Esophagus squamous epithelium (tissue), 5 donors: ENCODE data around the gene SPCS3. TPM values are rescaled to one million over a fixed set of nuclear protein-coding genes. Genes with fewer than 3 reads are reported as not detected.
"Not testable (repeated sequence)": the region's sequence is repeated elsewhere in the genome, so short reads cannot be mapped to it uniquely, and the experiment has no call there.

Experiments
- DNase-seq: peaks from one replicate; lab custom pipeline; 2025; lab: John Stamatoyannopoulos, UW
- H3K27ac ChIP-seq, 4 donors: fragments of 200-600 bp; sonication (generic); one replicate each; pipeline ENCODE4 v1.5.1; 2016 to 2019; ENCODE audit warnings: mild to moderate bottlenecking in 1 of 4
- H3K27me3 ChIP-seq, 4 donors: fragments of 200-600 bp; sonication (generic); 1 replicate in 3 of 4; 2 replicates in 1 of 4; pipeline versions ENCODE4 v1.5.1 to v1.6.0; 2017 to 2021; ENCODE audit warnings: antibody characterized with exemption in 1 of 4
- H3K36me3 ChIP-seq, 3 donors: fragments of 200-600 bp; sonication (generic); one replicate each; pipeline ENCODE4 v1.5.1; 2016 to 2019
- H3K4me1 ChIP-seq, 3 donors: fragments of 200-600 bp; sonication (generic); one replicate each; pipeline ENCODE4 v1.5.1; 2017 to 2019
- H3K4me3 ChIP-seq, 4 donors: fragments of 200-600 bp; sonication (generic); 1 replicate in 3 of 4; 2 replicates in 1 of 4; pipeline ENCODE4 v1.5.1; 2016 to 2019; ENCODE audit warnings: mild to moderate bottlenecking in 2 of 4, moderate library complexity in 1 of 4
- H3K9me3 ChIP-seq, 3 donors: fragments of 200-600 bp; sonication (generic); one replicate each; pipeline ENCODE4 v1.5.1; 2016 to 2019
- POLR2A ChIP-seq, 4 donors: fragments of 450-650 bp; IDR thresholded peaks; one replicate each; pipeline ENCODE4 v1.6.1; 2017; ENCODE audit warnings: antibody characterized with exemption in 4 of 4, mild to moderate bottlenecking in 4 of 4, moderate library complexity in 3 of 4
- WGBS, 2 donors: methylation state at CpG; one replicate each; pipeline ENCODE4 v1.1.5; 2018; 5-methylcytosine and 5-hydroxymethylcytosine counted together
- intact Hi-C: fragments of 100-400 bp; cut with DNase I; formaldehyde crosslinking; loops from one replicate; pipeline ENCODE4 v1.15.0; 2022
- total RNA-seq, 4 donors: library from RNA; depleted of rRNA; stranded (reverse); fragments of >200 nt; gene quantifications; one replicate each; pipeline ENCODE4 v1.1.0, GENCODE V29; 2016
- TF ChIP-seq, protein P1 (sequence below), 6 experiments: fragments of 450-650 bp in 4 of 6; fragments of 200-600 bp in 2 of 6; sonication (generic) in 2 of 6; IDR thresholded peaks; one replicate each; pipeline ENCODE4 v1.5.1; 2016 to 2019; ENCODE audit warnings: antibody characterized with exemption in 6 of 6, mild to moderate bottlenecking in 4 of 6, moderate library complexity in 4 of 6
- donor health status: DM: yes; HTN: yes; CAD: no.

The SPCS3 gene
- total RNA-seq, 4 donors from 2014 or later, result 48.7 to 61.8 (median 54.3) TPM

DNA sequence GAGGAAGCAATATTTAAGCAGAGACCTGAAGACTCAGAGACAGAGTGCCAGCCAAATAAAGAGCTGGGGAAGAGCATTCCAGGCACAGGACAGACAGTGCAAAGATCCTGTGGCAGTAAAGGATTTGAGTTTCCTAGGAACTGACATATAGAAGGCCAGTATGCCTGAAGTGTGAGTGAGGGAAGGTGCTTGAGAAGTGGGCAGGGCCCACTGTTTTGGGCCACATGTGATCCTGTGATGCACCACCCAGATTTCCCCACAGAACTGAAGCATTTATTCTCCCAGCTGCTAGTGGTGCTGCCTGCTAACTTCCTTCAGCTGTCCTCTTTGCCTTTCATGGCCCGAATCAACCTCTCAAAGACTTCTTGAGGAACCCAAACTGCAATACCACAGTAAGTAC lies 26.8 kb upstream of the SPCS3 start:
- TF ChIP-seq POLR2A (IDR thresholded peaks at IDR 0.05), result no peak
- TF ChIP-seq, protein P1, sequence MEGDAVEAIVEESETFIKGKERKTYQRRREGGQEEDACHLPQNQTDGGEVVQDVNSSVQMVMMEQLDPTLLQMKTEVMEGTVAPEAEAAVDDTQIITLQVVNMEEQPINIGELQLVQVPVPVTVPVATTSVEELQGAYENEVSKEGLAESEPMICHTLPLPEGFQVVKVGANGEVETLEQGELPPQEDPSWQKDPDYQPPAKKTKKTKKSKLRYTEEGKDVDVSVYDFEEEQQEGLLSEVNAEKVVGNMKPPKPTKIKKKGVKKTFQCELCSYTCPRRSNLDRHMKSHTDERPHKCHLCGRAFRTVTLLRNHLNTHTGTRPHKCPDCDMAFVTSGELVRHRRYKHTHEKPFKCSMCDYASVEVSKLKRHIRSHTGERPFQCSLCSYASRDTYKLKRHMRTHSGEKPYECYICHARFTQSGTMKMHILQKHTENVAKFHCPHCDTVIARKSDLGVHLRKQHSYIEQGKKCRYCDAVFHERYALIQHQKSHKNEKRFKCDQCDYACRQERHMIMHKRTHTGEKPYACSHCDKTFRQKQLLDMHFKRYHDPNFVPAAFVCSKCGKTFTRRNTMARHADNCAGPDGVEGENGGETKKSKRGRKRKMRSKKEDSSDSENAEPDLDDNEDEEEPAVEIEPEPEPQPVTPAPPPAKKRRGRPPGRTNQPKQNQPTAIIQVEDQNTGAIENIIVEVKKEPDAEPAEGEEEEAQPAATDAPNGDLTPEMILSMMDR (IDR thresholded peaks at IDR 0.05), result no peak
- intact Hi-C loops, result no loop called here
- Histone ChIP-seq H3K4me1 (no peaks in the 10 kb centered on the region), H3K36me3 (no peaks in the 10 kb centered on the region), H3K27ac (no peak overlapping the region), H3K27me3 (no peaks in the 10 kb centered on the region), H3K9me3 (no peaks in the 10 kb centered on the region), H3K4me3 (no peak overlapping the region)
- DNase-seq, result no peak
- 54 to 91% methylated on average over 1 of the region's 1 CpG for WGBS, 2 donors

DNA sequence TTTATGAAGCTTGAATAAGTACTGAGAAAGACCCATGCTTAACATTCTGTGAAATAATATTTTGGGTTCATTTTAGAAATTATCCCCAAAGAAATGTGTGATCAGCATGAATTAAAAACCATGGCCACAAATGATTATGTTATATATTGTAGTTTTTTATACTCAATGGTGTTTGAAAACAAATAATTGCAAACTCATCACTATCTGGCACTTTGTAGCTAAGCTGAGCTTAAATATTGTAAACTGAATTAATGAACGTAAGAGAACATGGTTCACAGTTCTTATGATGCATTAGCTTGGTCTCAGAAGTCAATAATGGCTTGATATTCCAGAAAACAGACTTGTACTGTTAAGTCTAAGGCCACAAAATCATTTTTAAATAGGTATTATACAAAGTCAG lies 26.1 kb upstream of the SPCS3 start:
- TF ChIP-seq POLR2A (IDR thresholded peaks at IDR 0.05), result no peak
- TF ChIP-seq, protein P1 (IDR thresholded peaks at IDR 0.05), result no peak
- no peaks in the 10 kb centered on the region for H3K9me3 ChIP-seq
- H3K36me3 ChIP-seq, result no peaks in the 10 kb centered on the region
- no peak for DNase-seq
- H3K27me3 ChIP-seq, result no peaks in the 10 kb centered on the region
- WGBS, 2 donors, result 57 to 61% methylated on average over 1 of the region's 1 CpG
- no peak overlapping the region for H3K4me3 ChIP-seq
- no peaks in the 10 kb centered on the region for H3K4me1 ChIP-seq
- intact Hi-C loops, result no loop called here
- H3K27ac ChIP-seq, result no peak overlapping the region

DNA sequence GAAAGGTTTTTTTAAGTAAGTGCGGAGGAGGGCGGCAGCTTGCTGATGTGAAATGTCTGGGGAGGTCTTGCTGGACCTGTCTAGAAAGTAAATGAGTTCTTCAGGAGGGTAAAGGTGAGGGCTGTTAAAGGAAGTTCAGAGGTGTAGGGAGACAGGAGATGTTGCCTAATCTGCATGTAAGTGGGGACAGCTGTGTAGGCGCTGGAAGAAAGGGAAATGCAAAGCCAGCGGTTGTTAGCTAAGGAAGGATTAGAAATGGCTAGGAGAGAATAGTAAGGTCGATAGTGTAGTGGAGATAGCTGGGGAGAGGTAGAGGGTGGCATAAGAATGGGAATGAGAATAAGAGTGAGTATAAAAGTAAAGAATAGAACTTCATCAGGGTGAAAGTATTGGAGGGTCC lies 23.9 kb upstream of the SPCS3 start:
- H3K27me3 ChIP-seq, H3K4me3 ChIP-seq, H3K4me1 ChIP-seq, intact Hi-C loops, H3K9me3 ChIP-seq, DNase-seq, H3K36me3 ChIP-seq, H3K27ac ChIP-seq: not testable (repeated sequence)
- WGBS, 2 donors, result 50 to 64% methylated on average over 5 of the region's 5 CpGs

DNA sequence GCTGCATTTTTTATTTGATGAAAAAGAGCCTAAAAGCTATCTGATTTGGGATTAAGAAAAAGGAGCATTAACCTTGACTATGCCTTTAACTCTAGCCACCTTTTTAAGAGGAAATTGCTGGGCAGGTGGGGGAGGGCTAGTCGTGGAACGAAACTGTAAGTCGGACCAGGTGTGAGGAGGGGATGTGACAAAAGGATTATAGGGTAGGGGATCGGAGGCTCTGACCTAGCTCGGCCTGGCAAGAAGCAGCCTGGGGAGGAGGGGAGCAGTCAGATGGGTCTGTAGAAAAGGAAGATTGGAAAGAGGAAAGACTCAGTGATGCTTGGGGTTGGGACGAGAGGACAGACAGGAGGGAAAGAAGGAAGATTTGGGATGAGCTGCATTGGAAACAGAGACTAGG lies 21.1 kb upstream of the SPCS3 start:
- Histone ChIP-seq H3K9me3 (no peaks in the 10 kb centered on the region), H3K4me3 (no peak overlapping the region), H3K4me1 (no peaks in the 10 kb centered on the region), H3K36me3 (no peaks in the 10 kb centered on the region), H3K27me3 (no peaks in the 10 kb centered on the region), H3K27ac (no peak overlapping the region)
- no peak for DNase-seq
- WGBS, 2 donors, result 81 to 82% methylated on average over 6 of the region's 6 CpGs
- TF ChIP-seq, protein P1 (IDR thresholded peaks at IDR 0.05), result no peak
- no peak for TF ChIP-seq POLR2A (IDR thresholded peaks at IDR 0.05)
- intact Hi-C loops, result no loop called here

DNA sequence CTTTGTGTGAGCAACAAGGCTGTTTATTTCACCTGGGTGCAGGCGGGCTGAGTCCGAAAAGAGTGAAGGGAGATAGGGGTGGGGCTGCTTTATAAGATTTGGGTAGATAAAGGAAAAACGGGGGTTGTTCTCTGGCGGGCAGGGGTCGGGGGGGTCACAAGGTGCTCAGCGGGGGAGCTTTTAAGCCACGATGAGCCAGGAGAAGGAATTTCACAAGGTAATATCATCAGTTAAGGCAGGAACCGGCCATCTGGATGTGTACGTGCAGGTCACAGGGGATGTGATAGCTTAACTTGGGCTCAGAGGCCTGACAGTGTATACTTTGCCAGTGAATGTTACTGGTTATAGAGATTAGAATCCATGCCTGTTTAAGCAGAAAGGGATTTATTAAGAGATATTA lies 19.7 kb upstream of the SPCS3 start:
- TF ChIP-seq, protein P1 (IDR thresholded peaks at IDR 0.05), result no peak
- H3K27me3 ChIP-seq, result no peaks in the 10 kb centered on the region
- no peaks in the 10 kb centered on the region for H3K4me1 ChIP-seq
- no peak for DNase-seq
- no peak overlapping the region for H3K27ac ChIP-seq
- H3K9me3 ChIP-seq, result no peaks in the 10 kb centered on the region
- 80 to 83% methylated on average over 1 to 7 of the region's 9 CpGs for WGBS, 2 donors
- intact Hi-C loops, result no loop called here
- H3K36me3 ChIP-seq, result no peaks in the 10 kb centered on the region
- H3K4me3 ChIP-seq, result no peak overlapping the region

DNA sequence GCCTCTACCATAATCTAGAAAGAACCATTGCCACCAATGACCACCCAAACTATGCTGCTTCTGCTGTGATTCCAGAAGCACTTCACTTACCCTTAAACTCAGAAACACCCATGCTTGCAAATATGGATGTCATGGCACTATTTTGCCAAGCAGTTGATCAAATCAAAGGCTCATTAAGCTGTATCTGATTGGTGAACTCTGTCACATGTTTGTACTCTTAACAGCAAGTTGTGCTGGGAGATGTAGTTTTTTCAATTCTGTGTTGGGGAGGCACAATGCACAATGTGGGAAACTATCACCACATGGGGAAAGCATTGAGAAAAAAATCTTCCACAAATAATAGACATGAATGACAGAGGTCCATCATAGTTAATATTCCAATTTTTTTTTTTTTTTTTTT lies 19.2 kb upstream of the SPCS3 start:
- TF ChIP-seq, protein P1 (IDR thresholded peaks at IDR 0.05), result no peak
- H3K9me3 ChIP-seq, result no peaks in the 10 kb centered on the region
- no peak for DNase-seq
- H3K27ac ChIP-seq, result no peak overlapping the region
- no peaks in the 10 kb centered on the region for H3K27me3 ChIP-seq
- H3K36me3 ChIP-seq, result no peaks in the 10 kb centered on the region
- H3K4me1 ChIP-seq, result no peaks in the 10 kb centered on the region
- H3K4me3 ChIP-seq, result no peak overlapping the region
- intact Hi-C loops, result no loop called here
